ENCODE data around the gene RAB29. TPM values are rescaled to one million over a fixed set of nuclear protein-coding genes. Genes with fewer than 3 reads are reported as not detected.
"Not testable (repeated sequence)": the region's sequence is repeated elsewhere in the genome, so short reads cannot be mapped to it uniquely, and the experiment has no call there.

RAB29 gene
- total RNA-seq, 2 experiments from 2014 or later = 34.1 TPM

GRCh38 chr1:205746757-205747412, 28.4 kb downstream of the RAB29 start:
- ChIA-PET POLR2A (interaction anchor here (0.6 to 0.9 kb wide), 3 partner anchors 25 to 35 kb away, joined by 3 to 7 read pairs (median 3); partner anchors contain the start of gene RAB29), CTCF (interaction anchor here (2.6 kb wide), 1 partner anchor 36 kb away, joined by 9 read pairs; no protein-coding TSS in a partner anchor)

- POLR2A ChIA-PET = no interaction called here
- CTCF ChIA-PET = interaction anchor here (0.6 to 0.7 kb wide), 2 partner anchors 24 to 38 kb away, joined by 3 read pairs; no protein-coding TSS in a partner anchor
These were observed 30.9 kb downstream of the RAB29 start for GRCh38 chr1:205744403-205744802.

GRCh38 chr1:205743977-205744376, 31.3 kb downstream of the RAB29 start:
- CTCF ChIA-PET = interaction anchor here (0.6 to 0.7 kb wide), 2 partner anchors 25 to 39 kb away, joined by 3 read pairs; no protein-coding TSS in a partner anchor
- POLR2A ChIA-PET = no interaction called here

- ChIA-PET POLR2A (no interaction called here), CTCF (no interaction called here)
These were observed 33.6 kb downstream of the RAB29 start for GRCh38 chr1:205741681-205742080.

GRCh38 chr1:205739348-205740160, 35.7 kb downstream of the RAB29 start:
- CTCF ChIA-PET = interaction anchor here (0.6 to 2.2 kb wide), 6 partner anchors 9 to 855 kb away, joined by 3 to 4 read pairs (median 3); no protein-coding TSS in a partner anchor

GRCh38 chr1:205735218-205735617, 40.1 kb downstream of the RAB29 start:
- POLR2A ChIA-PET = no interaction called here
- CTCF ChIA-PET = interaction anchor here (1.3 kb wide), 1 partner anchor 24 kb away, joined by 3 read pairs; no protein-coding TSS in a partner anchor

More at GRCh38 chr1:205739348-205740160, 35.7 kb downstream of the RAB29 start:
- POLR2A ChIA-PET = interaction anchor here (0.6 to 1.1 kb wide), 2 partner anchors 10 to 25 kb away, joined by 4 to 8 read pairs; partner anchors contain the start of gene NUCKS1

GRCh38 chr1:205733438-205734175, 41.7 kb downstream of the RAB29 start:
- ChIA-PET CTCF (no interaction called here), POLR2A (no interaction called here)

- ChIA-PET POLR2A (no interaction called here), CTCF (interaction anchor here (0.6 to 1.5 kb wide), 4 partner anchors 9 to 71 kb away, joined by 3 to 5 read pairs (median 4); no protein-coding TSS in a partner anchor)
These were observed 45.2 kb downstream of the RAB29 start for GRCh38 chr1:205729945-205730610.

GRCh38 chr1:205726619-205727125, 48.6 kb downstream of the RAB29 start:
- ChIA-PET POLR2A (no interaction called here), CTCF (interaction anchor here (1.0 kb wide), 1 partner anchor 15 kb away, joined by 3 read pairs; no protein-coding TSS in a partner anchor)

- ChIA-PET POLR2A (no interaction called here), CTCF (interaction anchor here (0.7 kb wide), 1 partner anchor 237 kb away, joined by 3 read pairs; no protein-coding TSS in a partner anchor)
These were observed 49.8 kb downstream of the RAB29 start for GRCh38 chr1:205725514-205725913.

GRCh38 chr1:205720740-205721139, 54.5 kb downstream of the RAB29 start:
- CTCF ChIA-PET = interaction anchor here (0.8 kb wide), 1 partner anchor 62 kb away, joined by 3 read pairs; no protein-coding TSS in a partner anchor
- POLR2A ChIA-PET = not testable (repeated sequence)

- POLR2A ChIA-PET = no interaction called here
- CTCF ChIA-PET = no interaction called here
These were observed 55.5 kb downstream of the RAB29 start for GRCh38 chr1:205719762-205720161.

GRCh38 chr1:205719015-205719414, 56.3 kb downstream of the RAB29 start:
- CTCF ChIA-PET = no interaction called here

More at GRCh38 chr1:205719015-205719414, 56.3 kb downstream of the RAB29 start:
- POLR2A ChIA-PET = no interaction called here

Other genes with a start within 250 kb of the RAB29 start
- 10 to 100 TPM; 70.3 to 71.0 TPM for gene ELK4, start 143.5 kb downstream of the RAB29 start, total RNA-seq
- gene SLC45A3, start 95.0 kb downstream of the RAB29 start, total RNA-seq = under 1 TPM; 0.19 to 0.57 TPM
- gene NUCKS1, start 25.3 kb downstream of the RAB29 start, total RNA-seq = 100 to 1,000 TPM; 150 to 159 TPM
- 10 to 100 TPM; 28.8 to 29.4 TPM for gene SLC41A1, start 37.7 kb upstream of the RAB29 start, total RNA-seq
- under 1 TPM in 1 of 2 experiments, not detected in 1; 0.31 TPM for gene PM20D1, start 74.7 kb upstream of the RAB29 start, total RNA-seq
- gene SLC26A9, start 168.0 kb upstream of the RAB29 start, total RNA-seq = not detected
- not detected for gene RAB7B, start 227.9 kb upstream of the RAB29 start, total RNA-seq
- not detected for gene CTSE, start 248.4 kb upstream of the RAB29 start, total RNA-seq

All from activated CD8-positive, alpha-beta memory T cell treated with anti-CD3 and anti-CD28 coated beads for 36 hours (primary cell).